ENCODE data around the gene SLC7A6. TPM values are rescaled to one million over a fixed set of nuclear protein-coding genes. Genes with fewer than 3 reads are reported as not detected.

SLC7A6 gene
- total and polyA plus RNA-seq, 2 of the 13 experiments (the other 11 are each of a cell fraction or from before 2014, with no cell fraction given): 35.8 to 70.8 TPM

DNA sequence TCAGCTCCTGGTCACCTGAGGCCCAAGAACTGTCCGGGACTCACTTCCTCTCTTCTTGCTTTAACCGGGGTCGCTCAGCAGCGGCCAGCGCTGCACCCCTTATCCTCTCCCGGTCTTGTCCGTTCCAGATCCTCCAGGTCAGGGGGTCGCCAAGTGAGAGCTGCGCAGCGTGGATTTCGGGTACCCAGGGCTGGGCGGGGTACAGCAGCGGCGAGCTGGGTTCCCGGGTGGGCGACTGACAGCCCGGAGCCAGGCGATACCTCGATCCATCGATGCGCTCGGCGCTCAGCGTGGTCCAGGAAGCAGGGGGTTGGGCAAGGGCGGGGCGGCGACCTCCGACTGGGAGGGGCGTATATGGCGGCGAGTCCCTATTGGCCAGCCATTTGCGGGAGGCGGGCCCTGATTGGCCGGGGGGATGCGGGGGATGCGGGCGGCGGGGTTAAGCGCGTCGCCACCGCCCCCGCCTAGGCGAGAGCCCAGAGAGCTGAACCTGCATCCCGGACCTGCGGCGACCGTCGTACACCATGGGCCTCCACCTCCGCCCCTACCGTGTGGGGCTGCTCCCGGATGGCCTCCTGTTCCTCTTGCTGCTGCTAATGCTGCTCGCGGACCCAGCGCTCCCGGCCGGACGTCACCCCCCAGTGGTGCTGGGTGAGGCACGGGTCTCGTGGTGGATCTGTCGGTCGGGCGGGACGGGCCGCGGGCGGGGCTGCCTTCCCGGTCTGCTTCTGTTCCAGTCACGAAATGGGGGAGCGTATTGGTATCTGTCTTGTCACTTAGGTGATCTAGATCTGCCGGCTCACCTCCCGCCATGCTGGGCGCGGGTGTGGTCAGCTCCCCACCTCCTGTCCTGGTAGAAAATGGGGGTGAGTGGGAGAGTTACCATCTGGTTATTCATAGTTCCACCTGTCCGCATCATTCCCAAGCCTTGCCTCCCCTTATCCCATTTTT is 19.1 kb upstream of the SLC7A6 start, which contains the start of gene PLA2G15 (continued):
- peak; percentile 35; the same call in 1 of the 2 replicates for TF ChIP-seq FOXP4 (CRISPR knock-in tag; IDR thresholded peaks at IDR 0.05)
- 0 out of 2 replicates have a peak, but pooled peaks have one; percentile 12 for TF ChIP-seq RAD21 (CRISPR knock-in tag; IDR thresholded peaks at IDR 0.05)
- TF ChIP-seq ZNF550 (CRISPR knock-in tag; IDR thresholded peaks at IDR 0.05; ENCODE audit: borderline replicate concordance): 0 out of 2 replicates have a peak, but pooled peaks have one; percentile 63
- TF ChIP-seq, protein P1, sequence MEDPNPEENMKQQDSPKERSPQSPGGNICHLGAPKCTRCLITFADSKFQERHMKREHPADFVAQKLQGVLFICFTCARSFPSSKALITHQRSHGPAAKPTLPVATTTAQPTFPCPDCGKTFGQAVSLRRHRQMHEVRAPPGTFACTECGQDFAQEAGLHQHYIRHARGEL (CRISPR knock-in tag; IDR thresholded peaks at IDR 0.05): 0 out of 2 replicates have a peak, but pooled peaks have one; percentile 58
- 0 out of 2 replicates have a peak, but pooled peaks have one; percentile 2 for TF ChIP-seq ZBTB33 (CRISPR knock-in tag; IDR thresholded peaks at IDR 0.05)
- no peak for TF ChIP-seq ZNF296 (CRISPR knock-in tag; conservative IDR thresholded peaks at IDR 0.05)
- TF ChIP-seq KMT2A (CRISPR knock-in tag; IDR thresholded peaks at IDR 0.05): peak; percentile 85; the same call in 1 of the 2 replicates
- peak; percentile 89 for TF ChIP-seq ZNF234 (CRISPR knock-in tag; conservative IDR thresholded peaks at IDR 0.05)
- TF ChIP-seq ZNF484 (CRISPR knock-in tag; IDR thresholded peaks at IDR 0.05; ENCODE audit: borderline replicate concordance, low read depth): no peak
- 0 out of 2 replicates have a peak, but pooled peaks have one; percentile 49 for TF ChIP-seq THAP7 (CRISPR knock-in tag; IDR thresholded peaks at IDR 0.05)
- peak; percentile 35; the same call in 1 of the 2 replicates for TF ChIP-seq ZNF580 (CRISPR knock-in tag; IDR thresholded peaks at IDR 0.05; ENCODE audit: borderline replicate concordance, low read depth)
- TF ChIP-seq ZFX (CRISPR knock-in tag; IDR thresholded peaks at IDR 0.05; ENCODE audit: low read depth): peak; percentile 87
- no peak for TF ChIP-seq REXO4 (CRISPR knock-in tag; IDR thresholded peaks at IDR 0.05; ENCODE audit: borderline replicate concordance)
- TF ChIP-seq PTBP1 (IDR thresholded peaks at IDR 0.05; ENCODE audit: low read depth, low read length, poor library complexity, severe bottlenecking): peak; percentile 73
- 0 out of 2 replicates have a peak, but pooled peaks have one; percentile 14 for TF ChIP-seq ZNF263 (CRISPR knock-in tag; IDR thresholded peaks at IDR 0.05)
- peak; percentile 88 for TF ChIP-seq ELF3 (CRISPR knock-in tag; IDR thresholded peaks at IDR 0.05)
- TF ChIP-seq BHLHE40 (IDR thresholded peaks at IDR 0.05; ENCODE audit: low read length): peak; percentile 26; the same call in 1 of the 2 replicates
- no peak for TF ChIP-seq RORA (CRISPR knock-in tag; IDR thresholded peaks at IDR 0.05)
- peak; percentile 74 for TF ChIP-seq ZSCAN25 (CRISPR knock-in tag; IDR thresholded peaks at IDR 0.05)
- TF ChIP-seq, protein P2, sequence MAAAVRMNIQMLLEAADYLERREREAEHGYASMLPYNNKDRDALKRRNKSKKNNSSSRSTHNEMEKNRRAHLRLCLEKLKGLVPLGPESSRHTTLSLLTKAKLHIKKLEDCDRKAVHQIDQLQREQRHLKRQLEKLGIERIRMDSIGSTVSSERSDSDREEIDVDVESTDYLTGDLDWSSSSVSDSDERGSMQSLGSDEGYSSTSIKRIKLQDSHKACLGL (CRISPR knock-in tag; IDR thresholded peaks at IDR 0.05): peak; percentile 91
- TF ChIP-seq, protein P3, sequence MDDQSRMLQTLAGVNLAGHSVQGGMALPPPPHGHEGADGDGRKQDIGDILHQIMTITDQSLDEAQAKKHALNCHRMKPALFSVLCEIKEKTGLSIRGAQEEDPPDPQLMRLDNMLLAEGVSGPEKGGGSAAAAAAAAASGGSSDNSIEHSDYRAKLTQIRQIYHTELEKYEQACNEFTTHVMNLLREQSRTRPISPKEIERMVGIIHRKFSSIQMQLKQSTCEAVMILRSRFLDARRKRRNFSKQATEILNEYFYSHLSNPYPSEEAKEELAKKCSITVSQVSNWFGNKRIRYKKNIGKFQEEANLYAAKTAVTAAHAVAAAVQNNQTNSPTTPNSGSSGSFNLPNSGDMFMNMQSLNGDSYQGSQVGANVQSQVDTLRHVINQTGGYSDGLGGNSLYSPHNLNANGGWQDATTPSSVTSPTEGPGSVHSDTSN (CRISPR knock-in tag; IDR thresholded peaks at IDR 0.05; ENCODE audit: borderline replicate concordance): peak; percentile 79; the same call in 1 of the 2 replicates
